Caco-2 (cell line): ENCODE measurements around the gene PODXL. TPM values are rescaled to one million over a fixed set of nuclear protein-coding genes. Genes with fewer than 3 reads are reported as not detected.

Experiments used
- BruUV-seq: library from RNA; stranded (reverse); fragments of 400-500 nt; replicated peaks from 2 replicates; lab custom pipeline; 2021; lab: Mats Ljungman, UMichigan
- CTCF ChIA-PET: fragments of 300-600 bp; sonication (Branson Sonifier 250); formaldehyde crosslinking; loops from one replicate; lab custom pipeline; 2022; ENCODE audit warnings: antibody characterized with exemption; lab: Charles Lee
- POLR2A ChIA-PET: fragments of 300-600 bp; sonication (Branson Sonifier 250); formaldehyde crosslinking; loops from one replicate; lab custom pipeline; 2022; ENCODE audit warnings: antibody characterized with exemption; lab: Charles Lee
- DNase-seq, 2 experiments: peaks; one replicate each; pipeline versions ENCODE4 v3.0.0 to v3.0.0-alpha.2; 2020 to 2022
- H3K27me3 ChIP-seq: replicated peaks from 2 replicates; pipeline ENCODE4 v1.6.0; 2011; ENCODE audit warnings: low read length; ENCODE audit not compliant: control insufficient read depth, insufficient read depth
- H3K36me3 ChIP-seq: 2 replicates; pipeline ENCODE4 v1.5.1; 2011; ENCODE audit warnings: low read length; ENCODE audit not compliant: control insufficient read depth, insufficient read depth
- H3K4me1 ChIP-seq: fragments of 250-450 bp; sonication (Bioruptor Pico); 2 replicates; pipeline ENCODE4 v1.5.1; 2020; ENCODE audit warnings: mild to moderate bottlenecking
- H3K4me3 ChIP-seq: 2 replicates; pipeline ENCODE4 v1.5.1; 2011; ENCODE audit warnings: low read depth, mild to moderate bottlenecking, control low read depth, low read length
- H3K9me3 ChIP-seq: fragments of 250-450 bp; sonication (Bioruptor Pico); 2 replicates; pipeline ENCODE4 v1.5.1; 2020; ENCODE audit warnings: mild to moderate bottlenecking, moderate library complexity
- H3K27ac Mint-ChIP-seq: one replicate; pipeline ENCODE4 v1.8.0; 2022; ENCODE audit warnings: mixed read lengths; ENCODE audit not compliant: unreplicated experiment
- H3K27me3 Mint-ChIP-seq: one replicate; pipeline ENCODE4 v1.8.0; 2022; ENCODE audit warnings: mixed read lengths; ENCODE audit not compliant: insufficient read depth, unreplicated experiment
- H3K36me3 Mint-ChIP-seq: one replicate; pipeline ENCODE4 v1.8.0; 2022; ENCODE audit warnings: mild to moderate bottlenecking, mixed read lengths; ENCODE audit not compliant: insufficient read depth, unreplicated experiment
- H3K4me1 Mint-ChIP-seq: one replicate; pipeline ENCODE4 v1.8.0; 2022; ENCODE audit warnings: low read depth, mixed read lengths; ENCODE audit not compliant: unreplicated experiment
- H3K4me3 Mint-ChIP-seq: one replicate; pipeline ENCODE4 v1.8.0; 2022; ENCODE audit warnings: mild to moderate bottlenecking, moderate library complexity, mixed read lengths; ENCODE audit not compliant: unreplicated experiment
- H3K9me3 Mint-ChIP-seq: one replicate; pipeline ENCODE4 v1.8.0; 2022; ENCODE audit warnings: mixed read lengths; ENCODE audit not compliant: unreplicated experiment
- CTCF ChIP-seq, 2 experiments: fragments of 200-600 bp in 1 of 2; IDR thresholded peaks; 1 replicate in 1 of 2; 2 replicates in 1 of 2; pipeline versions ENCODE4 v1.5.1 to v1.8.0; 2011 to 2022; ENCODE audit warnings: antibody characterized with exemption in 1 of 2, control low read depth in 1 of 2, inconsistent platforms in 1 of 2, low read depth in 1 of 2, low read length in 1 of 2, mild to moderate bottlenecking in 1 of 2, moderate library complexity in 1 of 2; ENCODE audit not compliant: insufficient read depth in 1 of 2, severe bottlenecking in 1 of 2, unreplicated experiment in 1 of 2
- intact Hi-C: fragments of 100-400 bp; cut with micrococcal nuclease; formaldehyde crosslinking; loops from one replicate; pipeline ENCODE4 v1.10.0; 2022; ENCODE audit not compliant: unreplicated experiment
- total RNA-seq: library from RNA; stranded (reverse); gene quantifications from 2 replicates; pipeline ENCODE4 v1.2.3, GENCODE V29; 2022

Gene PODXL
- total RNA-seq, 1 experiment from 2014 or later, result 278 TPM

GRCh38 chr7:131603932-131604331 is 47.5 kb upstream of the PODXL start:
- Histone ChIP-seq H3K9me3 (no peaks in the 10 kb centered on the region), H3K27me3 (no peaks in the 10 kb centered on the region), H3K36me3 (no peaks in the 10 kb centered on the region), H3K4me1 (peaks cover 93% of the 10 kb centered on the region), H3K4me3 (no peak overlapping the region)
- Mint-ChIP-seq H3K27me3 (no peaks in the 10 kb centered on the region), H3K36me3 (peaks cover 6% of the 10 kb centered on the region), H3K4me1 (peaks cover 69% of the 10 kb centered on the region), H3K4me3 (no peak overlapping the region), H3K9me3 (no peaks in the 10 kb centered on the region), H3K27ac (peak overlapping the region; percentile 81)
- TF ChIP-seq CTCF (IDR thresholded peaks at IDR 0.05; ENCODE audit: insufficient read depth in 1 of 2, low read depth in 1 of 2, low read length in 1 of 2, severe bottlenecking in 1 of 2, unreplicated experiment in 1 of 2), result no peak
- intact Hi-C loops, result loop anchor here (5.0 kb wide), 1 partner anchor 47 kb away; the partner anchor contains the start of gene PODXL
- no peak for DNase-seq
- CTCF ChIA-PET, result no interaction called here
- BruUV-seq, result no TSS peak
- POLR2A ChIA-PET, result interaction anchor here (0.6 to 1.2 kb wide), 2 partner anchors 18 to 21 kb away, joined by 4 to 6 read pairs; no protein-coding TSS in a partner anchor

GRCh38 chr7:131602994-131603372 is 46.6 kb upstream of the PODXL start:
- BruUV-seq, result no TSS peak
- peaks cover 6% of the 10 kb centered on the region for H3K36me3 Mint-ChIP-seq
- no peaks in the 10 kb centered on the region for H3K27me3 ChIP-seq
- intact Hi-C loops, result loop anchor here (5.0 kb wide), 1 partner anchor 46 kb away; the partner anchor contains the start of gene PODXL
- H3K4me1 Mint-ChIP-seq, result peaks cover 68% of the 10 kb centered on the region
- H3K9me3 ChIP-seq, result no peaks in the 10 kb centered on the region
- ChIA-PET POLR2A (interaction anchor here (0.7 to 1.7 kb wide), 3 partner anchors 17 to 50 kb away, joined by 4 to 11 read pairs (median 4); no protein-coding TSS in a partner anchor), CTCF (no interaction called here)
- peak; percentile 65 to 75 for DNase-seq
- no peak overlapping the region for H3K4me3 ChIP-seq
- peaks cover 90% of the 10 kb centered on the region for H3K4me1 ChIP-seq
- no peaks in the 10 kb centered on the region for H3K27me3 Mint-ChIP-seq
- H3K4me3 Mint-ChIP-seq, result peak overlapping the region; percentile 39
- no peak for TF ChIP-seq CTCF (IDR thresholded peaks at IDR 0.05; ENCODE audit: insufficient read depth in 1 of 2, low read depth in 1 of 2, low read length in 1 of 2, severe bottlenecking in 1 of 2, unreplicated experiment in 1 of 2)
- H3K9me3 Mint-ChIP-seq, result no peaks in the 10 kb centered on the region
- H3K27ac Mint-ChIP-seq, result peak overlapping the region; percentile 92
- no peaks in the 10 kb centered on the region for H3K36me3 ChIP-seq

GRCh38 chr7:131602304-131602993 is 46.0 kb upstream of the PODXL start:
- Histone ChIP-seq H3K4me1 (peaks cover 86% of the 10 kb centered on the region), H3K27me3 (no peaks in the 10 kb centered on the region), H3K36me3 (no peaks in the 10 kb centered on the region), H3K9me3 (no peaks in the 10 kb centered on the region), H3K4me3 (no peak overlapping the region)
- intact Hi-C loops, result loop anchor here (5.0 kb wide), 1 partner anchor 45 kb away; the partner anchor contains the start of gene PODXL
- ChIA-PET CTCF (interaction anchor here (0.9 to 1.2 kb wide), 3 partner anchors 17 to 25 kb away, joined by 3 read pairs; no protein-coding TSS in a partner anchor), POLR2A (interaction anchor here (1.5 to 1.7 kb wide), 2 partner anchors 16 to 46 kb away, joined by 4 to 11 read pairs; no protein-coding TSS in a partner anchor)
- peaks cover 6% of the 10 kb centered on the region for H3K36me3 Mint-ChIP-seq
- H3K4me1 Mint-ChIP-seq, result peaks cover 62% of the 10 kb centered on the region
- no peaks in the 10 kb centered on the region for H3K27me3 Mint-ChIP-seq
- H3K4me3 Mint-ChIP-seq, result peak overlapping the region; percentile 39
- peak overlapping the region; percentile 92 for H3K27ac Mint-ChIP-seq
- no peak for TF ChIP-seq CTCF (IDR thresholded peaks at IDR 0.05; ENCODE audit: insufficient read depth in 1 of 2, low read depth in 1 of 2, low read length in 1 of 2, severe bottlenecking in 1 of 2, unreplicated experiment in 1 of 2)
- DNase-seq, result peak in 1 of 2 experiments; percentile 43
- H3K9me3 Mint-ChIP-seq, result no peaks in the 10 kb centered on the region
- no TSS peak for BruUV-seq
